Prostate gland (tissue), 2 donors: Measurements from ENCODE around the gene RYR2. TPM values are rescaled to one million over a fixed set of nuclear protein-coding genes. Genes with fewer than 3 reads are reported as not detected.

Experiments
- DNase-seq: peaks from one replicate; pipeline ENCODE4 v3.0.0-alpha.2; 2019; ENCODE audit warnings: low spot score
- H3K27ac ChIP-seq, 2 donors: fragments of 200-600 bp; sonication (generic); 2 replicates each; pipeline ENCODE4 v1.5.1; 2017 to 2019
- H3K27me3 ChIP-seq: fragments of 200-600 bp; sonication (generic); replicated peaks from 2 replicates; pipeline ENCODE4 v1.5.1; 2019; ENCODE audit not compliant: insufficient read depth
- H3K36me3 ChIP-seq, 2 donors: fragments of 200-600 bp; sonication (generic); 1 replicate in 1 of 2; 2 replicates in 1 of 2; pipeline versions ENCODE4 v1.5.1 to v1.8.1; 2017 to 2019
- H3K4me1 ChIP-seq: fragments of 200-600 bp; sonication (generic); replicated peaks from 2 replicates; pipeline ENCODE4 v1.5.1; 2019
- H3K4me3 ChIP-seq, 2 donors: fragments of 200-600 bp; sonication (generic); 2 replicates each; pipeline ENCODE4 v1.5.1; 2017 to 2019
- H3K9me3 ChIP-seq: fragments of 200-600 bp; sonication (generic); 2 replicates; pipeline ENCODE4 v1.5.1; 2017
- CTCF ChIP-seq, 4 experiments: fragments of 200-600 bp in 2 of 4; fragments of 450-650 bp in 2 of 4; sonication (generic) in 2 of 4; IDR thresholded peaks; 1 replicate in 3 of 4; 2 replicates in 1 of 4; pipeline ENCODE4 v1.5.1; 2016 to 2019; ENCODE audit warnings: antibody characterized with exemption in 4 of 4, mild to moderate bottlenecking in 2 of 4, moderate library complexity in 2 of 4
- POLR2A ChIP-seq: fragments of 450-650 bp; IDR thresholded peaks from one replicate; pipeline ENCODE4 v1.6.1; 2016; ENCODE audit warnings: antibody characterized with exemption, mild to moderate bottlenecking
- POLR2AphosphoS5 ChIP-seq: sonication (generic); formaldehyde crosslinking; IDR thresholded peaks from one replicate; pipeline ENCODE4 v1.6.1; 2017; ENCODE audit warnings: antibody characterized with exemption
- WGBS: methylation state at CpG from one replicate; pipeline ENCODE4 v1.1.5; 2018; 5-methylcytosine and 5-hydroxymethylcytosine counted together
- intact Hi-C: fragments of 100-400 bp; cut with DNase I; formaldehyde crosslinking; loops from one replicate; pipeline ENCODE4 v1.14.2; 2022
- total RNA-seq, 2 donors: library from RNA; depleted of rRNA; stranded (reverse); fragments of >200 nt; gene quantifications; one replicate each; pipeline ENCODE4 v1.1.0, GENCODE V29; 2016

Gene RYR2
- total RNA-seq, 2 donors from 2014 or later, result 2.9 to 6.7 TPM

- intact Hi-C loops, result no loop called here
- no peak for DNase-seq
- Histone ChIP-seq H3K4me1 (no peaks in the 10 kb centered on the region), H3K27me3 (no peaks in the 10 kb centered on the region), H3K4me3 (no peak overlapping the region), H3K27ac (no peak overlapping the region), H3K9me3 (no peaks in the 10 kb centered on the region), H3K36me3 (no peaks in the 10 kb centered on the region)
- TF ChIP-seq POLR2A (no peak), POLR2AphosphoS5 (no peak), CTCF (IDR thresholded peaks at IDR 0.05) (no peak)
- 93% methylated on average over 5 of the region's 5 CpGs for WGBS
These were observed 61.0 kb downstream of the RYR2 start for GRCh38 chr1:237103021-237103420.

GRCh38 chr1:237104096-237104495 lies 62.1 kb downstream of the RYR2 start:
- WGBS, result 88% methylated on average over 9 of the region's 9 CpGs
- no peaks in the 10 kb centered on the region for H3K36me3 ChIP-seq
- intact Hi-C loops, result no loop called here
- DNase-seq, result no peak
- TF ChIP-seq POLR2AphosphoS5 (no peak), CTCF (IDR thresholded peaks at IDR 0.05) (no peak), POLR2A (no peak)
- H3K27me3 ChIP-seq, result no peaks in the 10 kb centered on the region
- no peaks in the 10 kb centered on the region for H3K9me3 ChIP-seq
- H3K4me1 ChIP-seq, result no peaks in the 10 kb centered on the region
- H3K4me3 ChIP-seq, result no peak overlapping the region
- H3K27ac ChIP-seq, result no peak overlapping the region

- no peaks in the 10 kb centered on the region for H3K9me3 ChIP-seq
- H3K4me1 ChIP-seq, result no peaks in the 10 kb centered on the region
- H3K27ac ChIP-seq, result no peak overlapping the region
- TF ChIP-seq CTCF (IDR thresholded peaks at IDR 0.05) (no peak), POLR2A (no peak), POLR2AphosphoS5 (no peak)
- DNase-seq, result no peak
- intact Hi-C loops, result no loop called here
- no peaks in the 10 kb centered on the region for H3K36me3 ChIP-seq
- no peak overlapping the region for H3K4me3 ChIP-seq
- no peaks in the 10 kb centered on the region for H3K27me3 ChIP-seq
- 57% methylated on average over 5 of the region's 5 CpGs for WGBS
These were observed 63.8 kb downstream of the RYR2 start for GRCh38 chr1:237105826-237106225.

- Histone ChIP-seq H3K4me1 (no peaks in the 10 kb centered on the region), H3K27me3 (no peaks in the 10 kb centered on the region), H3K36me3 (no peaks in the 10 kb centered on the region), H3K27ac (no peak overlapping the region), H3K4me3 (no peak overlapping the region), H3K9me3 (no peaks in the 10 kb centered on the region)
- no peak for TF ChIP-seq POLR2AphosphoS5
- no peak for TF ChIP-seq POLR2A
- no peak for TF ChIP-seq CTCF (IDR thresholded peaks at IDR 0.05)
- no peak for DNase-seq
- WGBS, result 44% methylated on average over 8 of the region's 8 CpGs
- intact Hi-C loops, result no loop called here
These were observed 66.5 kb downstream of the RYR2 start for GRCh38 chr1:237108297-237109040.

- no peaks in the 10 kb centered on the region for H3K9me3 ChIP-seq
- no peak overlapping the region for H3K4me3 ChIP-seq
- H3K27ac ChIP-seq, result no peak overlapping the region
- no peaks in the 10 kb centered on the region for H3K4me1 ChIP-seq
- 71% methylated on average over 2 of the region's 2 CpGs for WGBS
- H3K36me3 ChIP-seq, result no peaks in the 10 kb centered on the region
- DNase-seq, result no peak
- intact Hi-C loops, result no loop called here
- no peak for TF ChIP-seq POLR2A
- no peaks in the 10 kb centered on the region for H3K27me3 ChIP-seq
These were observed 69.8 kb downstream of the RYR2 start for GRCh38 chr1:237111807-237112206.
